ELR (cell line): ENCODE results near the gene CCDC158.
"Not testable (repeated sequence)": the region's sequence is repeated elsewhere in the genome, so short reads cannot be mapped to it uniquely, and the experiment has no call there.

Experiments
- DNase-seq: peaks from one replicate; pipeline ENCODE4 v3.0.0-alpha.2; 2015; ENCODE audit warnings: low read depth

The CCDC158 gene

GRCh38 chr4:76420762-76421581 is at the start of gene CCDC158:
Gene CCDC158 (minus strand): TSS chr4:76421141. CDS start chr4:76403207, 17,934 bp downstream.
- no peak for DNase-seq

DNA sequence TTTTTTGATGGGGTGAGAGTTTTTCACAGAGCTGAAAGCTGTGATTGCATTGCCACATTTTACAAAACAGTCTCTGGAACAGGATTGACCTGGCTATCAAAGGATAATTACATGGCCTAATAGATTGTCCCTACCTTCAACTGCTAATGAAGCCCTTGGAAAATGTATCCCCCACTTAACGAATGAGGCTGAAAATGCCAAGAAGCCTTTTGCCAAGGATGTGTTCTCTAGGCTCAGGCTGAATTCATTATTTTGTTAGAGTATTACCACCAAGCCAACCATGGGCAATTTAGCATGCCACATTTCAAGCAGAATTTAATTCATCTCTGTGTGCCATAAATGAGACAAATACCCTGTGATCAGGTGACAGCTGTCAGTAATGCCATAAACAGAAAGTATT is 49.6 kb upstream of the CCDC158 start:
- DNase-seq: no peak

DNA sequence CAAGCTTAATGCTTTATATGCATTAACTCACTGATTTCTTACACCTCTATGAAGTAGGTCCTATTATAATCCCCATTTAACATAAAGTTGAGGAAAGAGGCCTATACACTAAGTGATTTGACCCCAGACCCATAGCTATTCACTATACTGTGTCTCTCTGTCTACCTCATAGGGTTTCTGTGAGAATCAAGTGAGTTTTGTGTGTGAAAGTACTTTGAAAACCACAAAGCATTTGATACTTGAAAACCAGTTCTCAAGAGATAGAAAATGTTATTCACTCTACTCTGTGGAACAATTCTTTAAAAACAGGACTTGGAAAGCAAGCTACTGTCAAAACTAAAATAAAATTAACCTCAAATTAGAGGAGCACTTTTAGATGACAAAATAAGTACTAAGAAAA is 49.1 kb upstream of the CCDC158 start:
- no peak for DNase-seq

GRCh38 chr4:76463568-76463967 is 42.6 kb upstream of the CCDC158 start:
- no peak for DNase-seq

GRCh38 chr4:76459291-76459723 is 38.4 kb upstream of the CCDC158 start:
- DNase-seq: no peak

GRCh38 chr4:76458825-76459224 is 37.9 kb upstream of the CCDC158 start:
- DNase-seq: no peak

DNA sequence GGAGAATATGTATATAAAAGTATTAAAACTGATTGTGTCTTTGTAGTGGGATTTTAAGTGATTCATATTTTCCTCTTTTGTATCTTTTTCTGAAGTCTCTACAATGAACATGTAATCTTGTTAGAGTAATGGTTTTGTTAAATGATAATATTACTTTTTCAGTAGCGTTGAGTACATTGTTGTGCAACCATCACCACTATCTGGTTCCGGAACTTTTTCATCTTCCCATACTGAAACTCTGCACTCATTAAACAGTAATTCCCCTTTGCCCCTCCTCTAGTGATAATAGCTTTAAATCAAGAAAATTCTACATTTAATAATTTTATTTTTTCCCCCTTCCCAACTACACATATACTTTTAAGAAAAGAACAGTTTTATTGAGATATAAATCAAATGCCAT is 37.4 kb upstream of the CCDC158 start:
- DNase-seq: no peak

- DNase-seq: no peak
Observed at GRCh38 chr4:76457885-76458284, 36.9 kb upstream of the CCDC158 start.

DNA sequence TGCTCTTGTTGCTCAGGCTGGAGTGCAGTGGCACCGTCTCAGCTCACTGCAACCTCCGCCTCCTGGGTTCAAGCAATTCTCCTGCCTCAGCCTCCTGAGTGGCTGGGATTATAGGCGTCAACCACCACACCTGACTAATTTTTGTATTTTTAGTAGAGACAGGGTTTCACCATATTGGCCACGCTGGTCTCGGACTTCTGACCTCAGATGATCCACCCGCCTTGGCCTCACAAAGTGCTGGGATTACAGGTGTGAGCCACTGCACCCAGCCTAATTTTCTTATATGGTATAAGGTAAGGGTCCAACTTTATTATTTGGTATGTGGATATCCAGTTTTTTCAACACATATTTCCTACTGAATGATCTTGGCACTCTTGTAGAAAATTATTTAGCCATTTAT is 33.1 kb upstream of the CCDC158 start:
- DNase-seq: not testable (repeated sequence)

GRCh38 chr4:76453232-76453631 is 32.3 kb upstream of the CCDC158 start:
- no peak for DNase-seq

- no peak for DNase-seq
Observed at GRCh38 chr4:76449833-76450232, 28.9 kb upstream of the CCDC158 start.

DNA sequence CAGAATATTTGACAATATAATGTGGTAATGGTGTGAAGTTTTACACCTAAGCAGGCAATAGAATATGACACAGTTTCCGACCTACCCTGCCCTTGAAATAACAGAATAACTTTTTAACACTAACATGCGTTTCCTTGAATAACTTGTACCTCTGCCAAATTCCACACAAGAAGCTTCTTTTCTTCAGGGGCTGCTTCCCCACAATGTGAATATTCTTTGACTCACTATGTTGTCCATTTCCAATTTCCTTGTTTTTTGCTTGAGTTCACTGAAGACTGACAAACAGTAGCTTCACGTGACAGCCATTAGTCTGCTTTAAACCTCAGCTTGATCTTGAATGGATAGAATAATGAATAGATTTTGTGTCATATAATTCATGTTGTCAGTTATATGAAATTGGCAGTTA is 28.4 kb upstream of the CCDC158 start:
- no peak for DNase-seq

DNA sequence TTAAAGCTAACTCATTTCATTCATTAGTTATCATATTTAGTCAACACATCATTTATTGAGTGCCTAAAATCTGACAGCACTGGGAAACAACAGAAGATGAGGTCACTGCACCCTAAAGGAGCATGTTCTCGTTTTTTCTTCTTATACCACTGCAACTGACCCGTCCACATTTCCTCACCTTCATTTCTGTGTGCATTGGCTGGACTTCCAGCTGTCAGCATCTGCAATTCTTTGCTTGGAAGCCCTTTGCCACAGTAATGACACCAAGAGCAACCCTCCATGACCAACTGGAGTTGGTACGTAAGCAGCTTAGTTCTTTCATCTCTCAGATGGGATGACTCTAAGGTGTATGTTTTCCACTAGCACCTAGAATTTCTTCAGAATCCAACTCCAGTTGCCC is 27.3 kb upstream of the CCDC158 start:
- no peak for DNase-seq

- no peak for DNase-seq
Observed at GRCh38 chr4:76447393-76447851, 26.5 kb upstream of the CCDC158 start.

DNA sequence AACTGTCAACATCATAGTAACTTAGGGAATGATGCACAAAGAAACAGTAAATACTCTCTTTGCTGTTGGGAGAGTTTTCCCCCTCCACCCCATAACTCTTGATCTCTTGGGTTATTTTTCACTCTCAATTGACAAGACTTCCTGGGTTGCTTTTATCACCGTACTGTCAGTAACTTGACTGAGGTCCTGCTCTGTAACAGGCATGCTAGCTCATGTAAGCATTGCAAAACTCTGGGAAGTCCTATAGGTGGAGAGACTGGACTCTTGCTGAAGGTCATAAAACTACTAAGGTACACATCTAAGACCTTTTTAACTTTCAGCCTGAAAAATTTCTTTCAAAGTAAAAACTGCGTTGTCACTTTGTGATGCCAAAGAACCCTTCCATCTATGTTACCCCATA is 25.0 kb upstream of the CCDC158 start:
- no peak for DNase-seq

- no peak for DNase-seq
Observed at GRCh38 chr4:76443376-76443775, 22.4 kb upstream of the CCDC158 start.

GRCh38 chr4:76442807-76443206 is 21.9 kb upstream of the CCDC158 start:
- no peak for DNase-seq

- DNase-seq: no peak
Observed at GRCh38 chr4:76441881-76442280, 20.9 kb upstream of the CCDC158 start.

GRCh38 chr4:76439491-76439890 is 18.6 kb upstream of the CCDC158 start:
- DNase-seq: no peak

- DNase-seq: no peak
Observed at GRCh38 chr4:76435528-76436319, 14.8 kb upstream of the CCDC158 start.

DNA sequence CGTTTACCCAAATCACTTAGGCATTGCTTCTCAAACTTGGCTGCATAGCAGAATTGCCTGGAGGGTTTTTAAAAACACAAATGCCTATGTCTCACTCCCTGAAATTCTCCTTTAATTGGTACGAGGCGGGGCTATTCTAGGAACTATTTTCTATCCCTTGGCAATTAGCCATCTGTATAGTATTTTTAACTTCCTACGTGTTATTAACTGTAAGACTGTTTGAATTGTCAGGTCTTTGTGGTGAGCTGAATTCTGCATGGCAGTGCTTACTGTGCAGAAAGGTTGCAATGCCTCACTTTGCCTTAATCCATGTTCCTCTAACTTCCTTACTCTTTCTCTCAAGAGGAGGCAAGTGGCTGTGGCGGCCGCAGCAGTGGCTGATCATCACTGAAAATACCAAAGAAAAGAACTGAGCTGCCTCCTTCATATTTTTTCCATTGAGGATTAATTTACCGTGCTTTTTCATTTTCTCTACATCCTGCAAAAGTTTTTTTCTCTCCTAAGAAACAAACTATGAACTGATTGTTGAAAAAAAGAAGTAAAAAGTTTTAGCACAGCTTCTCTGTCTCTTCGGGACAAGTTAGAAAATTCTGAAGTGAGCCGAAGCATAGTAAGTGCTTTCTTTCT is 14.1 kb upstream of the CCDC158 start, which contains the start of gene SHROOM3:
SHROOM3 (plus strand) TSS at position 329 of the 627 bp plus-strand sequence. CDS start 824 bp downstream, outside the sequence.
- no peak for DNase-seq
